Prostate gland (tissue), 2 donors: ENCODE measurements around the gene ZNF366. TPM values are rescaled to one million over a fixed set of nuclear protein-coding genes. Genes with fewer than 3 reads are reported as not detected.
A peak's percentile ranks its signal among the peaks of the same experiment; 100 is the strongest.

Experiments
- DNase-seq: peaks from one replicate; pipeline ENCODE4 v3.0.0-alpha.2; 2019; ENCODE audit warnings: low spot score
- H3K27ac ChIP-seq, 2 donors: fragments of 200-600 bp; sonication (generic); 2 replicates each; pipeline ENCODE4 v1.5.1; 2017 to 2019
- H3K27me3 ChIP-seq: fragments of 200-600 bp; sonication (generic); replicated peaks from 2 replicates; pipeline ENCODE4 v1.5.1; 2019; ENCODE audit not compliant: insufficient read depth
- H3K36me3 ChIP-seq, 2 donors: fragments of 200-600 bp; sonication (generic); 1 replicate in 1 of 2; 2 replicates in 1 of 2; pipeline versions ENCODE4 v1.5.1 to v1.8.1; 2017 to 2019
- H3K4me1 ChIP-seq: fragments of 200-600 bp; sonication (generic); replicated peaks from 2 replicates; pipeline ENCODE4 v1.5.1; 2019
- H3K4me3 ChIP-seq, 2 donors: fragments of 200-600 bp; sonication (generic); 2 replicates each; pipeline ENCODE4 v1.5.1; 2017 to 2019
- H3K9me3 ChIP-seq: fragments of 200-600 bp; sonication (generic); 2 replicates; pipeline ENCODE4 v1.5.1; 2017
- POLR2A ChIP-seq: fragments of 450-650 bp; IDR thresholded peaks from one replicate; pipeline ENCODE4 v1.6.1; 2016; ENCODE audit warnings: antibody characterized with exemption, mild to moderate bottlenecking
- POLR2AphosphoS5 ChIP-seq: sonication (generic); formaldehyde crosslinking; IDR thresholded peaks from one replicate; pipeline ENCODE4 v1.6.1; 2017; ENCODE audit warnings: antibody characterized with exemption
- WGBS: methylation state at CpG from one replicate; pipeline ENCODE4 v1.1.5; 2018; 5-methylcytosine and 5-hydroxymethylcytosine counted together
- intact Hi-C: fragments of 100-400 bp; cut with DNase I; formaldehyde crosslinking; loops from one replicate; pipeline ENCODE4 v1.14.2; 2022
- total RNA-seq, 2 donors: library from RNA; depleted of rRNA; stranded (reverse); fragments of >200 nt; gene quantifications; one replicate each; pipeline ENCODE4 v1.1.0, GENCODE V29; 2016
- TF ChIP-seq, protein P1 (sequence below), 4 experiments: fragments of 200-600 bp in 2 of 4; fragments of 450-650 bp in 2 of 4; sonication (generic) in 2 of 4; IDR thresholded peaks; 1 replicate in 3 of 4; 2 replicates in 1 of 4; pipeline ENCODE4 v1.5.1; 2016 to 2019; ENCODE audit warnings: antibody characterized with exemption in 4 of 4, mild to moderate bottlenecking in 2 of 4, moderate library complexity in 2 of 4

Gene ZNF366
- total RNA-seq, 2 donors from 2014 or later = 2.0 to 3.2 TPM

DNA sequence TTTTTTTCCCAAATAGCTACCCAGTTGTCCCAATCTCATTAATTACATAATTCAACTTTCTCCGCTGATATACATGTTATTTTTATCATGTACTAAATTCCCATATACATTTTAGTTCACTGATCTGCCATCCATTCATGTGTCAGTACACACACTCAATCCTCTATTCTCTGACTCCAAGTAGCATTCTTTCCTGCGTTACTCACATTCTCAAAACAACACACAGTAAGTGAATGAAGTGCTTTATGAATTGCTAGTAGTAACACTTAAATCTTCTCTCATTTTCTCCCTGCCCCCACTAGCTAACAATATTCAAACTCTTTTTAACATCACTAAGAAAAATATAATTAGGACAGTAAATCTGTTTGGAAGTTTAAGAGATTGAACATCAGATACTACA, 8.9 kb downstream of the ZNF366 start:
- no peak for DNase-seq
- H3K27ac ChIP-seq = no peak overlapping the region
- no peaks in the 10 kb centered on the region for H3K9me3 ChIP-seq
- no peaks in the 10 kb centered on the region for H3K36me3 ChIP-seq
- no peak for TF ChIP-seq POLR2AphosphoS5
- TF ChIP-seq, protein P1, sequence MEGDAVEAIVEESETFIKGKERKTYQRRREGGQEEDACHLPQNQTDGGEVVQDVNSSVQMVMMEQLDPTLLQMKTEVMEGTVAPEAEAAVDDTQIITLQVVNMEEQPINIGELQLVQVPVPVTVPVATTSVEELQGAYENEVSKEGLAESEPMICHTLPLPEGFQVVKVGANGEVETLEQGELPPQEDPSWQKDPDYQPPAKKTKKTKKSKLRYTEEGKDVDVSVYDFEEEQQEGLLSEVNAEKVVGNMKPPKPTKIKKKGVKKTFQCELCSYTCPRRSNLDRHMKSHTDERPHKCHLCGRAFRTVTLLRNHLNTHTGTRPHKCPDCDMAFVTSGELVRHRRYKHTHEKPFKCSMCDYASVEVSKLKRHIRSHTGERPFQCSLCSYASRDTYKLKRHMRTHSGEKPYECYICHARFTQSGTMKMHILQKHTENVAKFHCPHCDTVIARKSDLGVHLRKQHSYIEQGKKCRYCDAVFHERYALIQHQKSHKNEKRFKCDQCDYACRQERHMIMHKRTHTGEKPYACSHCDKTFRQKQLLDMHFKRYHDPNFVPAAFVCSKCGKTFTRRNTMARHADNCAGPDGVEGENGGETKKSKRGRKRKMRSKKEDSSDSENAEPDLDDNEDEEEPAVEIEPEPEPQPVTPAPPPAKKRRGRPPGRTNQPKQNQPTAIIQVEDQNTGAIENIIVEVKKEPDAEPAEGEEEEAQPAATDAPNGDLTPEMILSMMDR (IDR thresholded peaks at IDR 0.05) = no peak
- TF ChIP-seq POLR2A = no peak
- WGBS = 78% methylated on average over 2 of the region's 2 CpGs
- no peak overlapping the region for H3K4me3 ChIP-seq
- intact Hi-C loops = no loop called here
- peaks cover 12% of the 10 kb centered on the region for H3K4me1 ChIP-seq
- H3K27me3 ChIP-seq = no peaks in the 10 kb centered on the region

DNA sequence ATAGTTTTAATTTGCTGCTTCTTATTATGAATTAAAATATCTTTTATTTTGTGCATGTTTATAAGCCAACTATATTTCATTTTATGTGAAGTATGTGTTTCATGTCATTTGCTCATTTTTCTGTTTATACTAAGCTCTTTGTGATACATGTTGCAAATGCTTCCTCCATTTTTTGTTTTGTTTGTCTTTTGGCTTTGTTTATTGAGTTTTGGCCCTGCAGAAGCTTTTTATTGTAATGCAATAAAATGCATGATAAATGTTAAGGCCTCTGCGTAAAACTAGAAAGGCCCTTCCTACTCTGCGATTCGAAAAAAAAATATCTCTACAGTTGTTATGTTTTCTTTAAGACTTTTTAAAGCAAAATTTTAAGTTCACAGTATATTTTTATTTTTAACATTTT, 9.4 kb downstream of the ZNF366 start:
- DNase-seq = no peak
- H3K4me1 ChIP-seq = peaks cover 12% of the 10 kb centered on the region
- intact Hi-C loops = no loop called here
- no peaks in the 10 kb centered on the region for H3K36me3 ChIP-seq
- 29% methylated on average over 3 of the region's 3 CpGs for WGBS
- no peaks in the 10 kb centered on the region for H3K27me3 ChIP-seq
- H3K9me3 ChIP-seq = no peaks in the 10 kb centered on the region
- H3K4me3 ChIP-seq = no peak overlapping the region
- peak; percentile 44 for TF ChIP-seq POLR2AphosphoS5
- TF ChIP-seq POLR2A = no peak
- H3K27ac ChIP-seq = no peak overlapping the region

GRCh38 chr5:72495410-72495809, 11.8 kb downstream of the ZNF366 start:
- Histone ChIP-seq H3K4me1 (peaks cover 12% of the 10 kb centered on the region), H3K27ac (no peak overlapping the region), H3K4me3 (no peak overlapping the region), H3K27me3 (no peaks in the 10 kb centered on the region), H3K36me3 (no peaks in the 10 kb centered on the region), H3K9me3 (no peaks in the 10 kb centered on the region)
- WGBS = 35% methylated on average over 6 of the region's 6 CpGs
- no peak for DNase-seq
- intact Hi-C loops = no loop called here
- TF ChIP-seq POLR2A (no peak), POLR2AphosphoS5 (peak; percentile 62)

DNA sequence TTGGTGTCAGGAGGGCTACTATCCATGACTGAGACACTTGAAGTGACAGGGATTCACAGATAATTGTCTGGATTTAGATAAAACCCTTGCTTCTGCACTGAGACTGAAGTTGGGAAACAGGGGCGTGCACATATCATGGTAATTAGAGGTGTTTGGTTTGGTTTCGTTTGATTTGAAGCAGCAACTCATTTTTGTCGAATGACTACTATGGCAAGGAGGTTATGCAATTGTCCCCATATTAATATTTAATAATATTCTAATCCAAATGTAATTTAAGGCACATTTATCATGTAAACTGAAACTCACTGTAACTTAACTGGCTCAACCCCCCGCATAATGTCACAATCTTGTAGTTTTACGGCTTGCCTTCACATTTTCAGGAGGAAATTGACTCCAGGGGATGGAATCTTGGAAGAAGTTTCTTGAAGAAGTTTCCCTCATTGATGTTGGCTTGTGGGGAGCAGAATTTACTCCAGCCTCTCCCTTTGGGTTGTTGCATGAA, 12.5 kb downstream of the ZNF366 start:
- WGBS = 65% methylated on average over 5 of the region's 5 CpGs
- H3K4me3 ChIP-seq = no peak overlapping the region
- no peak overlapping the region for H3K27ac ChIP-seq
- no peaks in the 10 kb centered on the region for H3K27me3 ChIP-seq
- no peaks in the 10 kb centered on the region for H3K9me3 ChIP-seq
- peaks cover 12% of the 10 kb centered on the region for H3K4me1 ChIP-seq
- DNase-seq = no peak
- H3K36me3 ChIP-seq = no peaks in the 10 kb centered on the region
- intact Hi-C loops = no loop called here
- TF ChIP-seq POLR2AphosphoS5 (no peak), POLR2A (no peak)
- TF ChIP-seq, protein P1 (IDR thresholded peaks at IDR 0.05) = no peak

GRCh38 chr5:72489536-72489935, 17.7 kb downstream of the ZNF366 start:
- Histone ChIP-seq H3K27me3 (no peaks in the 10 kb centered on the region), H3K4me1 (no peaks in the 10 kb centered on the region), H3K4me3 (no peak overlapping the region), H3K9me3 (no peaks in the 10 kb centered on the region), H3K27ac (no peak overlapping the region), H3K36me3 (no peaks in the 10 kb centered on the region)
- no peak for TF ChIP-seq POLR2AphosphoS5
- TF ChIP-seq, protein P1 (IDR thresholded peaks at IDR 0.05) = no peak
- no peak for DNase-seq
- intact Hi-C loops = no loop called here

GRCh38 chr5:72488756-72489155, 18.5 kb downstream of the ZNF366 start:
- intact Hi-C loops = no loop called here
- Histone ChIP-seq H3K27me3 (no peaks in the 10 kb centered on the region), H3K9me3 (no peaks in the 10 kb centered on the region), H3K4me1 (no peaks in the 10 kb centered on the region), H3K36me3 (no peaks in the 10 kb centered on the region), H3K27ac (no peak overlapping the region), H3K4me3 (no peak overlapping the region)
- TF ChIP-seq, protein P1 (IDR thresholded peaks at IDR 0.05) = no peak
- TF ChIP-seq POLR2AphosphoS5 = no peak
- TF ChIP-seq POLR2A = no peak
- no peak for DNase-seq
